PC-9 (cell line): ENCODE data around the gene TUBB2B.

ENCODE experiments used
- CTCF ChIP-seq: fragments of 200-600 bp; sonication (generic); conservative IDR thresholded peaks from 2 replicates; pipeline ENCODE4 v1.6.1; 2017; ENCODE audit warnings: mixed run types, antibody characterized with exemption, mild to moderate bottlenecking, moderate library complexity
- EZH2 ChIP-seq: fragments of 200-600 bp; sonication (generic); IDR thresholded peaks from 2 replicates; pipeline ENCODE4 v1.8.0; 2017; ENCODE audit warnings: antibody characterized with exemption, low read depth

GRCh38 chr6:3233904-3234303 lies 6.5 kb upstream of the TUBB2B start:
- no peak for TF ChIP-seq CTCF
- no peak for TF ChIP-seq EZH2
